HepG2 (cell line): ENCODE results near the gene BANK1. TPM values are rescaled to one million over a fixed set of nuclear protein-coding genes. Genes with fewer than 3 reads are reported as not detected.

Experiments
- ARID3A ChIP-seq: IDR thresholded peaks from 2 replicates; pipeline ENCODE4 v1.6.1; 2012; ENCODE audit warnings: low read depth, low read length, improper control_type of control experiment
- BCL6 ChIP-seq: IDR thresholded peaks from 2 replicates; pipeline ENCODE4 v1.6.1; 2016; ENCODE audit warnings: missing genetic modification reagents, missing compliant biosample characterization
- CENPX ChIP-seq: sonication (generic); formaldehyde crosslinking; IDR thresholded peaks from 2 replicates; pipeline ENCODE4 v1.9.0; 2021; ENCODE audit warnings: mild to moderate bottlenecking, missing genetic modification reagents, moderate library complexity
- ETV6 ChIP-seq: sonication (generic); formaldehyde crosslinking; conservative IDR thresholded peaks from 2 replicates; pipeline ENCODE4 v1.4.0; 2020; ENCODE audit warnings: missing genetic modification reagents
- HNF4G ChIP-seq, 2 experiments: sonication (generic) in 1 of 2; formaldehyde crosslinking in 1 of 2; IDR thresholded peaks; 2 replicates each; pipeline versions ENCODE4 v1.4.0 to v1.6.1; 2011 to 2020; ENCODE audit warnings: borderline replicate concordance in 2 of 2, low read depth in 2 of 2, mild to moderate bottlenecking in 2 of 2, low read length in 1 of 2, missing genetic modification reagents in 1 of 2, moderate library complexity in 1 of 2
- IKZF1 ChIP-seq: fragments of 450-650 bp; IDR thresholded peaks from 2 replicates; pipeline ENCODE4 v1.7.1; 2016
- MAFK ChIP-seq, 2 experiments: IDR thresholded peaks in 1 of 2; conservative IDR thresholded peaks in 1 of 2; 2 replicates each; pipeline ENCODE4 v1.6.1; 2011; ENCODE audit warnings: improper control_type of control experiment in 2 of 2, low read length in 2 of 2
- NFE2L1 ChIP-seq: sonication (generic); formaldehyde crosslinking; IDR thresholded peaks from 2 replicates; pipeline ENCODE4 v1.4.0; 2020; ENCODE audit warnings: missing genetic modification reagents, mild to moderate bottlenecking, borderline replicate concordance
- POLR2AphosphoS5 ChIP-seq: IDR thresholded peaks from 2 replicates; pipeline ENCODE4 v1.6.1; 2012; ENCODE audit warnings: low read depth, low read length
- SMAD3 ChIP-seq: sonication (generic); formaldehyde crosslinking; IDR thresholded peaks from 2 replicates; pipeline ENCODE4 v1.4.0; 2020; ENCODE audit warnings: missing genetic modification reagents
- SOX5 ChIP-seq: IDR thresholded peaks from 2 replicates; pipeline ENCODE4 v1.6.1; 2016; ENCODE audit warnings: borderline replicate concordance
- TEAD3 ChIP-seq: optimal IDR thresholded peaks from 2 replicates; pipeline ENCODE3; 2016; ENCODE audit warnings: borderline replicate concordance
- ZBTB49 ChIP-seq: sonication (generic); formaldehyde crosslinking; IDR thresholded peaks from 2 replicates; pipeline ENCODE4 v1.4.0; 2020; ENCODE audit warnings: missing genetic modification reagents, borderline replicate concordance
- ZFY ChIP-seq: sonication (generic); formaldehyde crosslinking; IDR thresholded peaks from 2 replicates; pipeline ENCODE4 v1.4.0; 2020; ENCODE audit warnings: missing genetic modification reagents
- ZNF205 ChIP-seq: IDR thresholded peaks from 2 replicates; pipeline ENCODE4 v1.6.1; 2018; ENCODE audit warnings: missing biosample characterization, missing genetic modification reagents
- ZNF263 ChIP-seq: sonication (generic); formaldehyde crosslinking; IDR thresholded peaks from 2 replicates; pipeline ENCODE4 v1.4.0; 2020; ENCODE audit warnings: missing genetic modification reagents
- ZNF552 ChIP-seq: sonication (generic); formaldehyde crosslinking; IDR thresholded peaks from 2 replicates; pipeline ENCODE4 v1.9.0; 2022; ENCODE audit warnings: missing genetic modification reagents, mild to moderate bottlenecking, borderline replicate concordance
- ZNF577 ChIP-seq: sonication (generic); formaldehyde crosslinking; IDR thresholded peaks from 2 replicates; pipeline ENCODE4 v1.4.0; 2020; ENCODE audit warnings: mild to moderate bottlenecking, low read depth, missing genetic modification reagents, borderline replicate concordance
- polyA plus RNA-seq, 8 experiments: library from polyadenylated mRNA; depleted of rRNA in 3 of 8; stranded (reverse) in 7 of 8; unstranded in 1 of 8; fragments of >200 nt; fragmentation: Illumina TruSeq in 4 of 8; extraction: Trizol in 4 of 8; gene quantifications; 2 replicates each; pipeline versions ENCODE4 v1.2.1 to v1.2.3, GENCODE V29; 2011 to 2016; ENCODE audit warnings: low read depth in 4 of 8, missing spikeins in 1 of 8, mixed read lengths in 1 of 8; ENCODE audit not compliant: insufficient read depth in 1 of 8
- total RNA-seq, 5 experiments: library from RNA; depleted of rRNA; stranded (reverse); fragments of >200 nt; fragmentation: Illumina TruSeq; extraction: Trizol; gene quantifications; 2 replicates each; pipeline ENCODE4 v1.2.3, GENCODE V29; 2016; ENCODE audit warnings: low read depth in 1 of 5
- TF ChIP-seq, protein P1 (sequence below): IDR thresholded peaks from 2 replicates; pipeline ENCODE4 v1.6.1; 2016; ENCODE audit warnings: mild to moderate bottlenecking
- TF ChIP-seq, protein P2 (sequence below): sonication (generic); formaldehyde crosslinking; IDR thresholded peaks from 2 replicates; pipeline ENCODE4 v1.4.0; 2020; ENCODE audit warnings: missing genetic modification reagents
- TF ChIP-seq, protein P3 (sequence below), 2 experiments: sonication (generic) in 1 of 2; formaldehyde crosslinking in 1 of 2; IDR thresholded peaks; 2 replicates each; pipeline versions ENCODE4 v1.4.0 to v1.6.1; 2018 to 2020; ENCODE audit warnings: missing genetic modification reagents in 2 of 2, borderline replicate concordance in 1 of 2, low read depth in 1 of 2, mild to moderate bottlenecking in 1 of 2, missing biosample characterization in 1 of 2

Gene BANK1
- total and polyA plus RNA-seq, 2 of the 13 experiments (the other 11 are each of a cell fraction or from before 2014, with no cell fraction given) = 0.15 TPM; not detected in 1

- peak; percentile 32; the same call in 1 of the 2 replicates for TF ChIP-seq ARID3A
- no peak; the same call in 1 of the 2 replicates for TF ChIP-seq SMAD3 (CRISPR knock-in tag)
- TF ChIP-seq, protein P1, sequence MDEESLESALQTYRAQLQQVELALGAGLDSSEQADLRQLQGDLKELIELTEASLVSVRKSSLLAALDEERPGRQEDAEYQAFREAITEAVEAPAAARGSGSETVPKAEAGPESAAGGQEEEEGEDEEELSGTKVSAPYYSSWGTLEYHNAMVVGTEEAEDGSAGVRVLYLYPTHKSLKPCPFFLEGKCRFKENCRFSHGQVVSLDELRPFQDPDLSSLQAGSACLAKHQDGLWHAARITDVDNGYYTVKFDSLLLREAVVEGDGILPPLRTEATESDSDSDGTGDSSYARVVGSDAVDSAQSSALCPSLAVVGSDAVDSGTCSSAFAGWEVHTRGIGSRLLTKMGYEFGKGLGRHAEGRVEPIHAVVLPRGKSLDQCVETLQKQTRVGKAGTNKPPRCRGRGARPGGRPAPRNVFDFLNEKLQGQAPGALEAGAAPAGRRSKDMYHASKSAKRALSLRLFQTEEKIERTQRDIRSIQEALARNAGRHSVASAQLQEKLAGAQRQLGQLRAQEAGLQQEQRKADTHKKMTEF (CRISPR knock-in tag) = peak; percentile 46; the same call in 1 of the 2 replicates
- TF ChIP-seq ZNF205 (CRISPR knock-in tag) = peak; percentile 63; the same call in 1 of the 2 replicates
- no peak for TF ChIP-seq ZBTB49
- no peak for TF ChIP-seq IKZF1
- peak; percentile 100 for TF ChIP-seq SOX5 (CRISPR knock-in tag)
- TF ChIP-seq ETV6 = no peak
- no peak for TF ChIP-seq POLR2AphosphoS5
- TF ChIP-seq HNF4G (IDR thresholded peaks at IDR 0.05; ENCODE audit: borderline replicate concordance, low read depth, low read length) = no peak
- TF ChIP-seq HNF4G (CRISPR knock-in tag; IDR thresholded peaks at IDR 0.05; ENCODE audit: borderline replicate concordance, low read depth) = no peak
- TF ChIP-seq, protein P2, sequence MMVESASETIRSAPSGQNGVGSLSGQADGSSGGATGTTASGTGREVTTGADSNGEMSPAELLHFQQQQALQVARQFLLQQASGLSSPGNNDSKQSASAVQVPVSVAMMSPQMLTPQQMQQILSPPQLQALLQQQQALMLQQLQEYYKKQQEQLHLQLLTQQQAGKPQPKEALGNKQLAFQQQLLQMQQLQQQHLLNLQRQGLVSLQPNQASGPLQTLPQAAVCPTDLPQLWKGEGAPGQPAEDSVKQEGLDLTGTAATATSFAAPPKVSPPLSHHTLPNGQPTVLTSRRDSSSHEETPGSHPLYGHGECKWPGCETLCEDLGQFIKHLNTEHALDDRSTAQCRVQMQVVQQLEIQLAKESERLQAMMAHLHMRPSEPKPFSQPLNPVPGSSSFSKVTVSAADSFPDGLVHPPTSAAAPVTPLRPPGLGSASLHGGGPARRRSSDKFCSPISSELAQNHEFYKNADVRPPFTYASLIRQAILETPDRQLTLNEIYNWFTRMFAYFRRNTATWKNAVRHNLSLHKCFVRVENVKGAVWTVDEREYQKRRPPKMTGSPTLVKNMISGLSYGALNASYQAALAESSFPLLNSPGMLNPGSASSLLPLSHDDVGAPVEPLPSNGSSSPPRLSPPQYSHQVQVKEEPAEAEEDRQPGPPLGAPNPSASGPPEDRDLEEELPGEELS (CRISPR knock-in tag) = peak; percentile 62
- no peak for TF ChIP-seq NFE2L1 (CRISPR knock-in tag)
- 0 out of 2 replicates have a peak, but pooled peaks have one; percentile 27 for TF ChIP-seq ZFY (CRISPR knock-in tag)
- no peak for TF ChIP-seq ZNF263 (CRISPR knock-in tag)
- TF ChIP-seq CENPX (CRISPR knock-in tag) = no peak
- no peak for TF ChIP-seq ZNF552 (CRISPR knock-in tag)
- peak; percentile 83 for TF ChIP-seq TEAD3 (CRISPR knock-in tag)
- peak; percentile 79 for TF ChIP-seq BCL6
- TF ChIP-seq ZNF577 = no peak
- TF ChIP-seq, protein P3, sequence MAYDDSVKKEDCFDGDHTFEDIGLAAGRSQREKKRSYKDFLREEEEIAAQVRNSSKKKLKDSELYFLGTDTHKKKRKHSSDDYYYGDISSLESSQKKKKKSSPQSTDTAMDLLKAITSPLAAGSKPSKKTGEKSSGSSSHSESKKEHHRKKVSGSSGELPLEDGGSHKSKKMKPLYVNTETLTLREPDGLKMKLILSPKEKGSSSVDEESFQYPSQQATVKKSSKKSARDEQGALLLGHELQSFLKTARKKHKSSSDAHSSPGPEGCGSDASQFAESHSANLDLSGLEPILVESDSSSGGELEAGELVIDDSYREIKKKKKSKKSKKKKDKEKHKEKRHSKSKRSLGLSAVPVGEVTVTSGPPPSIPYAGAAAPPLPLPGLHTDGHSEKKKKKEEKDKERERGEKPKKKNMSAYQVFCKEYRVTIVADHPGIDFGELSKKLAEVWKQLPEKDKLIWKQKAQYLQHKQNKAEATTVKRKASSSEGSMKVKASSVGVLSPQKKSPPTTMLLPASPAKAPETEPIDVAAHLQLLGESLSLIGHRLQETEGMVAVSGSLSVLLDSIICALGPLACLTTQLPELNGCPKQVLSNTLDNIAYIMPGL (CRISPR knock-in tag; IDR thresholded peaks at IDR 0.05; ENCODE audit: borderline replicate concordance in 1 of 2, low read depth in 1 of 2) = no peak
- peak; percentile 69 to 81 for TF ChIP-seq MAFK (conservative IDR thresholded peaks at IDR 0.05 in 1 of 2, IDR thresholded peaks at IDR 0.05 in 1 of 2; ENCODE audit: low read length in 2 of 2)
Measured at GRCh38 chr4:101885574-101885973, 95.0 kb downstream of the BANK1 start (continued).
